GM21381 (cell line): ENCODE data around the gene MCM6.

ENCODE experiments used
- ATAC-seq: cut with Tn5 transposase; IDR thresholded peaks from one replicate; pipeline ENCODE4 v1.9.1; 2021; ENCODE audit warnings: mild to moderate bottlenecking, moderate library complexity; ENCODE audit not compliant: unreplicated experiment

MCM6 gene

GRCh38 chr2:135791418-135792190, 84.6 kb downstream of the MCM6 start:
- ATAC-seq: no peak

DNA sequence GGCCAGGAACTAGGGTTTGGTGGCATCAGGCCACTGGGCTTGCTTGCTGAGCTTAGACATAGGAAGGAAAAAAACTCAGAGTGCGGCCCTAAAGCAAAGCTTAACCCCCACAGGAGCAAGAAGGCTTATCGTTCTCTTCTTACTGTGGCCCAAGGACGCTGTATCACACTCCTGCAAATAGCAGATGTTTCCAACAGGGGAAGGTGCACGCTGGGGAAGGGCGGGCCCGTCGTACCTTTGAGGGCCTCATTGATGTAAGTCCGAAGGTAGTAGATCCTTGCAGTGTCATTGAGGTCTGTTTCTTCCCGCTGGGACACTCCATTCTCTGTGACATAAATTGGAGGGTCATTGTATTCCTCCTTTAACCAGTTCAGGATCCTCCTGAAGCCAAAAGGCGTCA, 85.8 kb downstream of the MCM6 start:
- ATAC-seq: no peak
